Measurements from ENCODE around the gene ETFA.

DNA sequence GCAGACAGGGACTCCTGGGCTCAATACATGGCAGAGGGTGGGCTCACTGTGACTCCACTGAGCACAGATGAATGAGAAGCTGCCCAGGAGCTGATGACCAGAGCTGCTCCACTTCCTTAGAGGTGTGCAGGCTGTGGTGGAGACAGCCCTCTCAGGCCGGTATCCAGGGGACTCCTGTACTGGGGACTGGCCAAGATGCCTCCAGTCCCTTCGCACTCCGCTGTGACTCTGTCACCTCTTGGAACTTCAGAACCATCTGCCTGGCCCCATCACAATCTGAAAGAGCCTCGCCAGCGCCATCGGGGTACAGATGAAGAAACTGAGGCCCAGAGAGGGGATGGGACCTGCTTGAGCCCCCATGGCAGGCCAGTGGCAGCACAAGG, 111.2 kb downstream of the ETFA start:
- TF ChIP-seq, protein P1, sequence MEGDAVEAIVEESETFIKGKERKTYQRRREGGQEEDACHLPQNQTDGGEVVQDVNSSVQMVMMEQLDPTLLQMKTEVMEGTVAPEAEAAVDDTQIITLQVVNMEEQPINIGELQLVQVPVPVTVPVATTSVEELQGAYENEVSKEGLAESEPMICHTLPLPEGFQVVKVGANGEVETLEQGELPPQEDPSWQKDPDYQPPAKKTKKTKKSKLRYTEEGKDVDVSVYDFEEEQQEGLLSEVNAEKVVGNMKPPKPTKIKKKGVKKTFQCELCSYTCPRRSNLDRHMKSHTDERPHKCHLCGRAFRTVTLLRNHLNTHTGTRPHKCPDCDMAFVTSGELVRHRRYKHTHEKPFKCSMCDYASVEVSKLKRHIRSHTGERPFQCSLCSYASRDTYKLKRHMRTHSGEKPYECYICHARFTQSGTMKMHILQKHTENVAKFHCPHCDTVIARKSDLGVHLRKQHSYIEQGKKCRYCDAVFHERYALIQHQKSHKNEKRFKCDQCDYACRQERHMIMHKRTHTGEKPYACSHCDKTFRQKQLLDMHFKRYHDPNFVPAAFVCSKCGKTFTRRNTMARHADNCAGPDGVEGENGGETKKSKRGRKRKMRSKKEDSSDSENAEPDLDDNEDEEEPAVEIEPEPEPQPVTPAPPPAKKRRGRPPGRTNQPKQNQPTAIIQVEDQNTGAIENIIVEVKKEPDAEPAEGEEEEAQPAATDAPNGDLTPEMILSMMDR (IDR thresholded peaks at IDR 0.05): no peak
- TF ChIP-seq POLR2A (IDR thresholded peaks at IDR 0.05): no peak

Measured in thyroid gland (tissue), 4 donors.